LoVo (cell line): Measurements from ENCODE around the gene ZNHIT1.
A peak's percentile ranks its signal among the peaks of the same experiment; 100 is the strongest.

Experiments
- DNase-seq: peaks from one replicate; pipeline ENCODE4 v3.0.0-alpha.2; 2016; ENCODE audit warnings: low spot score

ZNHIT1 gene

GRCh38 chr7:101218236-101219125 lies 516 bp downstream of the ZNHIT1 start:
- no peak for DNase-seq

- no peak for DNase-seq
Measured at GRCh38 chr7:101220295-101220694, 2.3 kb downstream of the ZNHIT1 start.

- no peak for DNase-seq
Measured at GRCh38 chr7:101222275-101222830, 4.4 kb downstream of the ZNHIT1 start.

GRCh38 chr7:101223528-101223927 lies 5.6 kb downstream of the ZNHIT1 start:
- no peak for DNase-seq

- DNase-seq, result no peak
Measured at GRCh38 chr7:101225650-101226049, 7.7 kb downstream of the ZNHIT1 start.

- no peak for DNase-seq
Measured at GRCh38 chr7:101226721-101227120, 8.8 kb downstream of the ZNHIT1 start.

GRCh38 chr7:101231644-101232043 lies 13.7 kb downstream of the ZNHIT1 start:
- DNase-seq, result no peak

GRCh38 chr7:101232141-101232850 lies 14.3 kb downstream of the ZNHIT1 start:
- DNase-seq, result peak; percentile 58

GRCh38 chr7:101233907-101234547 lies 16.1 kb downstream of the ZNHIT1 start:
- DNase-seq, result no peak

- DNase-seq, result no peak
Measured at GRCh38 chr7:101234636-101235035, 16.7 kb downstream of the ZNHIT1 start.

GRCh38 chr7:101235050-101235449 lies 17.1 kb downstream of the ZNHIT1 start:
- no peak for DNase-seq

GRCh38 chr7:101235522-101235921 lies 17.6 kb downstream of the ZNHIT1 start:
- no peak for DNase-seq

- DNase-seq, result no peak
Measured at GRCh38 chr7:101236292-101236835, 18.4 kb downstream of the ZNHIT1 start.

- no peak for DNase-seq
Measured at GRCh38 chr7:101237206-101238067, 19.5 kb downstream of the ZNHIT1 start, which contains the start of gene CLDN15. Gene CLDN15, minus strand, starts transcription at chr7:101237802. Its CDS starts 221 bp downstream, at chr7:101237581.

GRCh38 chr7:101238226-101239182 lies 20.5 kb downstream of the ZNHIT1 start:
- DNase-seq, result no peak

GRCh38 chr7:101239191-101239950 lies 21.4 kb downstream of the ZNHIT1 start:
- DNase-seq, result no peak

- no peak for DNase-seq
Measured at GRCh38 chr7:101239951-101240220, 21.9 kb downstream of the ZNHIT1 start.

GRCh38 chr7:101240226-101241014 lies 22.5 kb downstream of the ZNHIT1 start:
- no peak for DNase-seq

GRCh38 chr7:101241015-101241363 lies 23.0 kb downstream of the ZNHIT1 start:
- no peak for DNase-seq
